Activated CD4-positive, alpha-beta T cell treated with anti-CD3 and anti-CD28 coated beads, Interleukin-2, Interleukin-6, amounts not matched to agents 100 ng/mL and 50 ng/mL, durations not matched to agents 16 hours and 8 hours (primary cell): ENCODE data around the gene GPC1.

Experiments used
- DNase-seq: peaks from one replicate; pipeline ENCODE4 v3.0.0-alpha.2; 2020

GPC1 gene

GRCh38 chr2:240444464-240444863 is 9.0 kb downstream of the GPC1 start:
- no peak for DNase-seq

- DNase-seq: no peak
Measured at GRCh38 chr2:240445961-240446663, 10.6 kb downstream of the GPC1 start.

GRCh38 chr2:240446664-240447175 is 11.3 kb downstream of the GPC1 start:
- DNase-seq: no peak

GRCh38 chr2:240447331-240447730 is 11.9 kb downstream of the GPC1 start:
- no peak for DNase-seq

GRCh38 chr2:240447934-240448333 is 12.5 kb downstream of the GPC1 start:
- no peak for DNase-seq

GRCh38 chr2:240448387-240449274 is 13.2 kb downstream of the GPC1 start:
- DNase-seq: no peak

- no peak for DNase-seq
Measured at GRCh38 chr2:240449764-240450531, 14.5 kb downstream of the GPC1 start.

GRCh38 chr2:240450532-240451107 is 15.2 kb downstream of the GPC1 start:
- DNase-seq: no peak

- DNase-seq: no peak
Measured at GRCh38 chr2:240451108-240451611, 15.7 kb downstream of the GPC1 start.

GRCh38 chr2:240451791-240452461 is 16.5 kb downstream of the GPC1 start:
- no peak for DNase-seq

GRCh38 chr2:240452462-240453256 is 17.2 kb downstream of the GPC1 start:
- DNase-seq: peak; percentile 14

GRCh38 chr2:240453461-240454105 is 18.1 kb downstream of the GPC1 start:
- DNase-seq: no peak

GRCh38 chr2:240454106-240454901 is 18.8 kb downstream of the GPC1 start:
- no peak for DNase-seq

GRCh38 chr2:240455272-240455646 is 19.8 kb downstream of the GPC1 start:
- no peak for DNase-seq

- DNase-seq: no peak
Measured at GRCh38 chr2:240455647-240456446, 20.4 kb downstream of the GPC1 start.

GRCh38 chr2:240456447-240457222 is 21.2 kb downstream of the GPC1 start:
- DNase-seq: no peak

- no peak for DNase-seq
Measured at GRCh38 chr2:240457223-240458043, 22.0 kb downstream of the GPC1 start.
